Gastrocnemius medialis (tissue), 4 donors: ENCODE results near the gene GUCA1C. TPM values are rescaled to one million over a fixed set of nuclear protein-coding genes. Genes with fewer than 3 reads are reported as not detected.

Source experiments
- ATAC-seq, 2 donors: fragments of 150-250 bp; one replicate each; pipeline ENCODE4 v1.9.1; 2016
- DNase-seq, 2 donors: peaks; one replicate each; pipeline ENCODE4 v3.0.0-alpha.2; 2019
- H3K27ac ChIP-seq, 4 donors: fragments of 200-600 bp; sonication (generic); 1 replicate in 1 of 4; 2 replicates in 3 of 4; pipeline ENCODE4 v1.5.1; 2016 to 2018; ENCODE audit warnings: mild to moderate bottlenecking in 2 of 4, moderate library complexity in 1 of 4
- H3K27me3 ChIP-seq, 3 donors: fragments of 200-600 bp; sonication (generic) in 2 of 3; 1 replicate in 1 of 3; 2 replicates in 2 of 3; pipeline versions ENCODE4 v1.5.1 to v1.6.0; 2016 to 2019; ENCODE audit warnings: mild to moderate bottlenecking in 1 of 3, moderate library complexity in 1 of 3
- H3K36me3 ChIP-seq, 2 donors: fragments of 200-600 bp; sonication (generic) in 1 of 2; one replicate each; pipeline ENCODE4 v1.5.1; 2017 to 2018
- H3K4me1 ChIP-seq, 2 donors: fragments of 200-600 bp; sonication (generic) in 1 of 2; one replicate each; pipeline ENCODE4 v1.5.1; 2016 to 2017; ENCODE audit warnings: mild to moderate bottlenecking in 2 of 2
- H3K4me3 ChIP-seq, 4 donors: fragments of 200-600 bp; sonication (generic) in 3 of 4; 1 replicate in 1 of 4; 2 replicates in 3 of 4; pipeline ENCODE4 v1.5.1; 2016 to 2019; ENCODE audit warnings: mild to moderate bottlenecking in 2 of 4
- H3K9me3 ChIP-seq, 3 donors: fragments of 200-600 bp; sonication (generic) in 2 of 3; 1 replicate in 1 of 3; 2 replicates in 2 of 3; pipeline ENCODE4 v1.5.1; 2016 to 2019
- CTCF ChIP-seq, 5 experiments: fragments of 450-650 bp in 3 of 5; fragments of 200-600 bp in 2 of 5; sonication (generic) in 2 of 5; IDR thresholded peaks in 4 of 5; conservative IDR thresholded peaks in 1 of 5; 1 replicate in 4 of 5; 2 replicates in 1 of 5; pipeline ENCODE4 v1.5.1; 2016 to 2019; ENCODE audit warnings: antibody characterized with exemption in 5 of 5, mild to moderate bottlenecking in 3 of 5, moderate library complexity in 3 of 5
- POLR2A ChIP-seq, 2 donors: fragments of 450-650 bp; IDR thresholded peaks; one replicate each; pipeline ENCODE4 v1.6.1; 2017; ENCODE audit warnings: antibody characterized with exemption in 2 of 2, mild to moderate bottlenecking in 2 of 2, moderate library complexity in 2 of 2
- in situ Hi-C, 4 donors: fragments of 200-750 bp; cut with MboI; loops; one replicate each; pipeline versions ENCODE4 v1.15.0 to v1.8.0; 2017; ENCODE audit warnings: low sequenced_read_pairs in 4 of 4
- intact Hi-C: fragments of 100-400 bp; cut with DNase I; formaldehyde crosslinking; loops from one replicate; pipeline ENCODE4 v1.15.1; 2023; ENCODE audit warnings: low total_unique reads
- total RNA-seq, 4 donors: library from RNA; depleted of rRNA; stranded (reverse); fragments of >200 nt; gene quantifications; one replicate each; pipeline versions ENCODE4 v1.1.0 to v1.2.3, GENCODE V29; 2016

GUCA1C gene
- total RNA-seq, 4 donors from 2014 or later, result not detected

- Histone ChIP-seq H3K27ac (no peak overlapping the region), H3K4me1 (no peaks in the 10 kb centered on the region), H3K27me3 (no peaks in the 10 kb centered on the region), H3K4me3 (no peak overlapping the region), H3K36me3 (no peaks in the 10 kb centered on the region), H3K9me3 (no peaks in the 10 kb centered on the region)
- intact Hi-C loops, result no loop called here
- TF ChIP-seq CTCF (IDR thresholded peaks at IDR 0.05 in 4 of 5, conservative IDR thresholded peaks at IDR 0.05 in 1 of 5), result no peak
- no peak for TF ChIP-seq POLR2A (IDR thresholded peaks at IDR 0.05)
- no peak for ATAC-seq
- no peak for DNase-seq
- in situ Hi-C loops, result no loop called here
These were observed 19.3 kb upstream of the GUCA1C start for GRCh38 chr3:108973019-108973418.

DNA sequence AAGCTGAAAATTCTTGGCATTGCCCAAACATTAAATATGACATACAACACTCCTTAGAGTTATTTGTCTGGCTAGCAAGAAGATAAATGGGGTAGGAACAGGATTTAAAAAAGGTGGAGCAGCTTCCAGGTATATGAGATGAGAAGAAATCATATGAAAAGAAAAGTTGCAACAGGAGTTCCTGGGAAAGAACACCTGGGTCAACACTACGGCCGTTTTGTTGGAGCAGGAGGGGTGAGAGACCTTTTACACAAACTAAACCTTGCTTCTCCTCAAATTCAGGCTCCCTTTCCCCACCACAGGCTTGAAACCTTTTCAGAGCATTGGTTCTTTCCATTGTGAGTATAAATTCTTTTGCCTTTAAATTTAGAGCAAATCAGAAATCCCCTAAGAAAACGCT is 18.8 kb upstream of the GUCA1C start:
- no peak for ATAC-seq
- Histone ChIP-seq H3K4me1 (no peaks in the 10 kb centered on the region), H3K27me3 (no peaks in the 10 kb centered on the region), H3K4me3 (no peak overlapping the region), H3K9me3 (no peaks in the 10 kb centered on the region), H3K27ac (no peak overlapping the region), H3K36me3 (no peaks in the 10 kb centered on the region)
- no peak for DNase-seq
- in situ Hi-C loops, result no loop called here
- intact Hi-C loops, result no loop called here
- no peak for TF ChIP-seq CTCF (IDR thresholded peaks at IDR 0.05 in 4 of 5, conservative IDR thresholded peaks at IDR 0.05 in 1 of 5)
- no peak for TF ChIP-seq POLR2A (IDR thresholded peaks at IDR 0.05)

- DNase-seq (no peak), ATAC-seq (no peak)
- Histone ChIP-seq H3K36me3 (no peaks in the 10 kb centered on the region), H3K9me3 (no peaks in the 10 kb centered on the region), H3K27me3 (no peaks in the 10 kb centered on the region), H3K4me1 (no peaks in the 10 kb centered on the region), H3K4me3 (no peak overlapping the region), H3K27ac (no peak overlapping the region)
- intact Hi-C loops, result no loop called here
- in situ Hi-C loops, result no loop called here
- TF ChIP-seq CTCF (IDR thresholded peaks at IDR 0.05 in 4 of 5, conservative IDR thresholded peaks at IDR 0.05 in 1 of 5) (no peak), POLR2A (IDR thresholded peaks at IDR 0.05) (no peak)
These were observed 16.9 kb upstream of the GUCA1C start for GRCh38 chr3:108970561-108970960.

- Histone ChIP-seq H3K4me3 (no peak overlapping the region), H3K27me3 (no peaks in the 10 kb centered on the region), H3K36me3 (no peaks in the 10 kb centered on the region), H3K27ac (no peak overlapping the region), H3K4me1 (no peaks in the 10 kb centered on the region), H3K9me3 (no peaks in the 10 kb centered on the region)
- ATAC-seq (no peak), DNase-seq (no peak)
- intact Hi-C loops (no loop called here), in situ Hi-C loops (no loop called here)
- TF ChIP-seq CTCF (IDR thresholded peaks at IDR 0.05 in 4 of 5, conservative IDR thresholded peaks at IDR 0.05 in 1 of 5) (no peak), POLR2A (IDR thresholded peaks at IDR 0.05) (no peak)
These were observed 13.1 kb upstream of the GUCA1C start for GRCh38 chr3:108966773-108967172.

DNA sequence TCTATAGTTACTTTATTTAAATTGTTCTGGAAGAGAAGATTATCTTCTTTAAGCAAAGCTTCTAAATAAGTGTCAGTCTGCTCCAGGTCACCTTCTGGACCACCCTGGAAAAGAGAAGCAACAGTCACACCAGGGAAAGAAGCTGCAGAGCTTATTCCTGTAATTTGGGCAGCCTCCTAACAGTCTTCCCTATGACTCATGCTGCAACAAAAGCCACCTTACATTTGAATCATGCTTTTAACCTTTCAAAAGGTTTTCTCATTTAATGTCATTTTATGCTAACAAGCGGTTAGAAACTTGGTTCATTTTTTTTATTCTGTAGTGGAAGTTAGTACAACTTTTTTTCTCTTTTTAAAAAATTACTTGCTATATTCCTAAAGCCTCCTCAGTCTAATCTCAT is 5.3 kb upstream of the GUCA1C start:
- DNase-seq (no peak), ATAC-seq (no peak)
- intact Hi-C loops (no loop called here), in situ Hi-C loops (no loop called here)
- H3K4me3 ChIP-seq, result no peak overlapping the region
- no peaks in the 10 kb centered on the region for H3K27me3 ChIP-seq
- no peaks in the 10 kb centered on the region for H3K9me3 ChIP-seq
- H3K4me1 ChIP-seq, result no peaks in the 10 kb centered on the region
- no peak overlapping the region for H3K27ac ChIP-seq
- TF ChIP-seq POLR2A (IDR thresholded peaks at IDR 0.05) (no peak), CTCF (IDR thresholded peaks at IDR 0.05 in 4 of 5, conservative IDR thresholded peaks at IDR 0.05 in 1 of 5) (no peak)
- H3K36me3 ChIP-seq, result no peaks in the 10 kb centered on the region
